ENCODE results near the gene SHISA6.

The SHISA6 gene

DNA sequence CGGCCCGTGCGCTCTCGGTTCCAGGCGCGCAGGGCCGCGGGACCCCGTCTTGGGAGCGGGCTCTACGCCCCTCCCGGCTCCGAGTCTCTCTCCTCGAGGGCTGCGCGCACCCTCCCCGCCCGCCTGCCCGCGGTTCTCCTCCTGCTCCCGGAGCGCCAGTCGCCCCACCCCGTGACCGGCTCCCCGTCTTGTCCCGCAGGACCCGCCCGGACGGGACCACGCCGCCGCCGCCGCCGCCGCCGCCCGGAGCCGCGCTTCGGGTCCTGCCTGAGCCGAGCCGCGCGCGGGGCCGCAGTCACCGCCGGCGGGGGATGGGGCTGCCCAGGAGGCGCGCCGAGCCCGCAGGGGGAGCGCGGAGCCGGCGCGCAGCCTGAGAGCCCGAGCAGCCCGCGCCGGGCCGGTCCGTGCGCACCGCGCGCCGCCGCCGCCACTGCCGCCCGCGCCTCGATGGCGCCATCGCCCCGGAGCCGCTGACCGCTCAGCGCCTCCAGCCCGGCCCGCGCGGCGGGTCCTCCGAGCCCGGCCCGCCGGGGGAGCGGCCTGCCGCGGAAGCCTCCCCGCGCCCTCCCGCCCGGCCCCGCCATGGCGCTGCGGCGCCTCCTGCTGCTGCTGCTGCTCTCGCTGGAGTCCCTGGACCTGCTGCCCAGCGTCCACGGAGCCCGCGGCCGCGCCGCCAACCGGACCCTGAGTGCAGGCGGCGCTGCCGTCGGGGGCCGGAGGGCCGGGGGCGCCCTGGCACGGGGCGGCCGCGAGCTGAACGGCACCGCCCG is at the start of gene SHISA6:
SHISA6 (plus strand) TSS at position 373 of the 770 bp plus-strand sequence.
- DNase-seq (ENCODE audit: low spot score), result no peak

- DNase-seq (ENCODE audit: low spot score), result no peak
Measured at GRCh38 chr17:11195801-11196200, 45.2 kb upstream of the SHISA6 start.

DNA sequence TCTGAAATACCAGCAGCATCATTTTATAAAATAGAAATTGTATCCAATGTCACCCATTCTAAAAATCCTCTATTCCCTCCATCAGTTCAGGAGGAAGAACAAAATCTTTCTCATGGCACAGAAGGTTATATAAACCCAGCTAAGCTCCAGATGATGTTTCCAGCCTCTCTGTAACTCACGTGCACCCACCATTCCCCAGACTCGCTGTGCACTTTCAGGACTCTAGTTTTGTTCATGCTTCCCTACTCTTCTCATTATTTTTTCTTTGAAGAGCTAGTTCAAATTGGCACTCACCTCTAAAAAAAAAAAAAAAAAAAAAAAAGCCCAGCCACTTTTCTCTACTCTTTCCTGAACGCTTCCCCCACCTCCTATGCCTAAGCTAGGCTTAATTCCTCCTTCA is 36.0 kb upstream of the SHISA6 start:
- DNase-seq (ENCODE audit: low spot score), result no peak

DNA sequence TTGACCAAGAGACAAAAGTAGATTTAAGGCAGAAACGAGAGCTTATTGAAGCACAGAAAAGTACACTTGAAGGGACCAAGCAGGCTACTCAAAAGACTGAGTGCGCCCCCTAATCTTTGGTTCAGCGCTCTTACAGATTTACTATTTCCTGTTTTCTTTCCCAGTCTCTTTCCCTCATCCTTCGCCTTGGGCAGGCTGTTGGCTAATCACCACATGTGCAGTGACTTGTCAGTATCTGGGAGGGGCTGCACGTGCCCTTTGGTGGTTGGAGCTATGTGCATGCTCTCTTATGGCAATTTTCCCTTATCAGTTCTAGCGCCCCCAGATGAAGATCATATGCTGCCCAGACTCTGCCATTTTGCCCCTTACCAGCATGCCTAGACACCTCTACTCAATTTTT is 35.4 kb upstream of the SHISA6 start:
- DNase-seq (ENCODE audit: low spot score), result no peak

- no peak for DNase-seq (ENCODE audit: low spot score)
Measured at GRCh38 chr17:11209906-11210305, 31.1 kb upstream of the SHISA6 start.

DNA sequence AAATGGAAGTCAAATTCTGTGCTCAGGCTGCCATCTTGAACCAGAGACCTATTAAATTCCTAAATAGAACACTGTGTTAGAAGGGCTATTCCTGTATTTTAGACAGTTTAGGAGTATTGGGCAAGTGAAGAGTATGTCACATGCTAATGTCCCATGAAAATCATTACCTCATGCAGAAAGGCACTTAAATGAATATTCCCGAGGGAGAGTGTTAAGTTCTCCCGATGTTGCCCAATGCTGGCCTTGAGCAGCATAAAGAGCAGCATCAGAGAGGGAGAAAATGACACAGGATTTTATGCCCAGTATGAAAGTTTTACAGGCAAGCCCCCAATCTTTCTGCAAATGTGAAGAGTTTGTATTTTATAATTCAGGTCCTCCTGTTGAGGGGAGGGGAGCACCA is 28.2 kb upstream of the SHISA6 start:
- no peak for DNase-seq (ENCODE audit: low spot score)

DNA sequence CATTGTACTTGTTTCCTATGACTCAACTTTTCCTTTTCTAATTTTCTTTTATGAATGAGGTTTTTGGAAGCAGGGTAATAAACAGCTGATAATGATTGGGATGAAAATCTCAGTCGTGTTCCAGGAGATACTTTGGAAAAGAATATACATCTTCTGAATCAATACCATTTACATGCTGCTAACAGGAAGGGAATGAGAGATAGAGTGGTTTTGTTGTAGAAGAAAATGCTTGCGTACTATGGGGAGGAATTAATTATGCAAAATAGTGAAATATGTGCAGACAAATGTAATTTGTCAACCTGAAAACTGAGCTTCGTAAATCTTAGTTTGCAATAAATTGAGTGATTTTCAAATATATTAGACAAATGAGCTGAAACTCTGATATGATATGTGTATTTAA is 24.0 kb upstream of the SHISA6 start:
- DNase-seq (ENCODE audit: low spot score), result no peak

DNA sequence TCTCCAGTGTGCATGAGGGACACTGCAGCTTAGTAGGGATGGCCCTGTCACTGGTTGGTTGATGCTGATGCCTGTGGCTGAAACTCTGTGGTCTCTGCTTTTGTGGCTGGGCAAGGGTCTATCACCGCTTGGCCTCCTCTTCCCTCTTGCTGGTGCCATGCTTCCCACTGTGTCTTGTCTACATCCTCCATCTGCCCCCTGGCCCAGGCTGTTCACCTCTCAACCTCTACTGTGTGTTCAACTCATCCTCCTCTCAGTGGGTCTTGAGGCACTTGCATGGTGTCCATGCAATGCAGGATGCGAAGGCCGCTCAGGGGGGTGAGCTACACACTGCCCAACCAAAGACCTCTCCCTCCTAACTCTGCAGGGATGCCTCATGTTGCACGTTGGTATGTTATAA is 19.8 kb upstream of the SHISA6 start:
- no peak for DNase-seq (ENCODE audit: low spot score)

DNA sequence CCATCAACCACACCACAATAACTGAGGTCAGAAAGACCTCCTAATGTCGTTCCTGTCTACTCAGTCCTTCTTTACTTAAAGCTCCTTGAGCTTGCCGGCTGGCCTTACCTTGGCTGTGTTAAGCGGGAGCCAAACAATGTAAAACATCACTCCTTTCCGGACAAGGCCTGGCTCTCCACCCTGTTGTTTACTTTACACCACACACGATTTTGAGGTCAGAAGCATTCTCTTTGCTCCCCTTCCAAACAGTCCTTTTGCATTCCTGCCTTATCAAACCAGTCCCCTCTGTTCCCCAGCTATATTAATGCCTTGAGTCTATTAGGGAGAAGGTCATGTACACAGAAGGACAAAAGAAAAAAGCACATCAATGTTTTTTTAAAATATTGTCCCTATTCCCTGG is 19.3 kb upstream of the SHISA6 start:
- DNase-seq (ENCODE audit: low spot score), result no peak

DNA sequence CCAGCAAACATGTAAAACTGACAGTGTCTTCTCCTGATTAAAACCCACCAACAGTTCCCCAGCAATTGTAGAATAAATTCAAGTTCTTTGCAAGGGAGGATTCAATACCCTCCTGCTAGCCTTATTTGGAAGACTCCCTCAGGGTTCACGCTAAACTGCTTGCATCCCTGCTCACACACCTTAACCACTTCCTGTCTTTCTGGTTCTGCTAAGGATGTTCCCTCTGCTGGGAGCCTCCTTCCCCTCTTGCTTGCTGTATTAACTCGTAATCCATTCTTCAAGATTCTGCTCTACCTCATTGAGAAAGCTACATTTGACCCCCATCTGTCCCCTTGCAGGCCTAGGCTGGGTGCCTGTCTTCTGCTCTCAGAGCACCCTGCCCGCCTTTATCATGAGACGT is 2.3 kb upstream of the SHISA6 start:
- DNase-seq (ENCODE audit: low spot score), result no peak

GRCh38 chr17:11239379-11239970 is 1.5 kb upstream of the SHISA6 start:
- no peak for DNase-seq (ENCODE audit: low spot score)

GRCh38 chr17:11240041-11240840 is 772 bp upstream of the SHISA6 start:
- no peak for DNase-seq (ENCODE audit: low spot score)

- no peak for DNase-seq (ENCODE audit: low spot score)
Measured at GRCh38 chr17:11241611-11242226, 706 bp downstream of the SHISA6 start.

- no peak for DNase-seq (ENCODE audit: low spot score)
Measured at GRCh38 chr17:11242411-11242810, 1.4 kb downstream of the SHISA6 start.

- DNase-seq (ENCODE audit: low spot score), result no peak
Measured at GRCh38 chr17:11244776-11245175, 3.8 kb downstream of the SHISA6 start.

DNA sequence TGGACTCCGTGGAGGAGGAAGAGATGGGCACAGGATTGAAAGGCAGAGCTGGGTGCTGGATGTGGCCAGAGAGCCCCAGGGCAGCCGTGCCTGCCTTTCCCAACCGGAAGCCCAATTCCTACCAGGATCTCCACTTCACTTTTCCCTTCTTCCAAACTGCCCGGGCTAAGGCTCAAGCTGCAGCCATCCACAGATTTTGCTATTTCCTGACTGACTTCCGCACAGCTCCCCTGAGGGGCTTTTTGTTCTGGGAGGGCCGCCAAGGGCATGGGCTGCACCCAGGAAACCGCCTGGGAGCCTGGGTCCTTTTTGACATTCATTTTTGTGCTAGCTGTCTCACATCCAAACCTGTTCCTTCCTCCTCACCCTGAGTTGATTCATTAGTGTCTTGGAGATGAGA is 4.2 kb downstream of the SHISA6 start:
- no peak for DNase-seq (ENCODE audit: low spot score)

- no peak for DNase-seq (ENCODE audit: low spot score)
Measured at GRCh38 chr17:11245791-11246190, 4.8 kb downstream of the SHISA6 start.

- no peak for DNase-seq (ENCODE audit: low spot score)
Measured at GRCh38 chr17:11250161-11250560, 9.1 kb downstream of the SHISA6 start.

GRCh38 chr17:11251561-11252107 is 10.6 kb downstream of the SHISA6 start:
- no peak for DNase-seq (ENCODE audit: low spot score)

DNA sequence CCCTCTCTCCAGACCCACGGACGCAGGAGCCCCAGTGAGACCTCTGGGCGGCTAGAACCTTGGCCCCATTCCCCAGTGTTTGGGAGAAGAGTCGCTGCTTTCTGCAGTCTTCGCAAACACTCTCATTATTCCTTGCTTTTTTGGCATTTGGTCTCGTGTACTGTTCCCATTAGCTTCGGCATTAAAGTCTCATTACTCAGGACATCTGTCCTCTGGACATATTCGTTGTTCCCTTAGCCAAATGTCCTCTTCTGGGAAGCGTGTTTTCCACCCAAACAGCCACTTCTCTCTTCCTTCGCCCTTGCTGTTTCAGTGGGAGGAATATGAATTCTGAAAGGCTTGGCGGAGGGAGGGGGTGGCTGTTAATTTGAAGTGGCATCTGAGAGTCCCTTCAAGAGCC is 11.1 kb downstream of the SHISA6 start:
- no peak for DNase-seq (ENCODE audit: low spot score)

DNA sequence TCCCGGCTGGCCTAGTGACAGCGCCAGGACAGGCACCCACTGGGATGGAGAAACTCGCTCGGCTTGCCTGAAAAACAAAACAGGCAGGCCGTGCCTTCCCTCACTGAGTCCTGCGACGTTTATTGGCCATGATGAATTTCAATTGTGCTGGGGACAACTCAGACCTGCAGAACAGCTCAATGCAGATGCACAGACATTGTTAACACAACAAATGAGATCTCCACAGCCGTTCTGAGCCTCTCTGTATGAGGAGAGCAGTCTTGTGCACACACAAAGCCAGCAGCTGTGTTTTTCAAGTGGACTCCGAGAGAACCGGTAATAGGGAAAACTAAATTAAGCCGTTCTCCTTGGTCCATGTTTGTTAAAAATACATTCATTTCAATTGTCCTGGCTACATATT is 15.9 kb downstream of the SHISA6 start:
- no peak for DNase-seq (ENCODE audit: low spot score)

DNA sequence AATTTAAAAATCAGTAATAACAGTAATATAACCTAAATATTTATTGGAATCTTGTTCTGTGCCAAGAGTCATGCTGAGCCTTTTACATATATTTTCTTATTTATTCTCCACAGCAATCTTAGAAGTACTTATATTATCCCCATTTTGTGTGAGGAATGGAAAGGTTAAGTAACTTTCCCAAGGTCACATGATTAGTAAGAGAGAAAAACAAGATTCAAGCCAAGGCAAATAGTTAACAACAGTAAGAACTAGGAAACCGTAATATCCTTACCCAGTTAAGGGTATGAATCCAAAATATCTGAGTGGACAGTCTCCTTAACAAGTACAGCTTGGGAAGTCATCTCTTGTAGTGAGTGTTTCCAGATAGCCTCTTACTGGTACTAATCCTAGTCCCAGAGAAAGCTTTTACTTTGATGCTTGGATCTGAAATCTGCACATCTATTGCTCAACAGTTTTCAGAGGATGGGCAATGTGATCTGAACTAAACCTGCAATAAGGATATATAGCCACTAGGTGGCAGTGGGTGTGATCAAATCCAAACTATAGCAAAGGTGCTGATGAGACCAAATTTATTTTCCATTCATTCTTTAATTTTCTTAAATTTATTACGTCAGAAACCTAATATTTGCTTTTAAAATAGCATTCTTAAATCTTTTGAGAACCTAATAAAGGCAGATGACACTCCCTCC is 23.3 kb downstream of the SHISA6 start:
- DNase-seq (ENCODE audit: low spot score), result no peak
